HG02943 (cell line): ENCODE results near the gene USH2A.

Experiments used
- ATAC-seq: cut with Tn5 transposase; IDR thresholded peaks from one replicate; pipeline ENCODE4 v1.9.1; 2021; ENCODE audit warnings: mild to moderate bottlenecking, low read depth, moderate library complexity; ENCODE audit not compliant: unreplicated experiment

Gene USH2A, protein sequence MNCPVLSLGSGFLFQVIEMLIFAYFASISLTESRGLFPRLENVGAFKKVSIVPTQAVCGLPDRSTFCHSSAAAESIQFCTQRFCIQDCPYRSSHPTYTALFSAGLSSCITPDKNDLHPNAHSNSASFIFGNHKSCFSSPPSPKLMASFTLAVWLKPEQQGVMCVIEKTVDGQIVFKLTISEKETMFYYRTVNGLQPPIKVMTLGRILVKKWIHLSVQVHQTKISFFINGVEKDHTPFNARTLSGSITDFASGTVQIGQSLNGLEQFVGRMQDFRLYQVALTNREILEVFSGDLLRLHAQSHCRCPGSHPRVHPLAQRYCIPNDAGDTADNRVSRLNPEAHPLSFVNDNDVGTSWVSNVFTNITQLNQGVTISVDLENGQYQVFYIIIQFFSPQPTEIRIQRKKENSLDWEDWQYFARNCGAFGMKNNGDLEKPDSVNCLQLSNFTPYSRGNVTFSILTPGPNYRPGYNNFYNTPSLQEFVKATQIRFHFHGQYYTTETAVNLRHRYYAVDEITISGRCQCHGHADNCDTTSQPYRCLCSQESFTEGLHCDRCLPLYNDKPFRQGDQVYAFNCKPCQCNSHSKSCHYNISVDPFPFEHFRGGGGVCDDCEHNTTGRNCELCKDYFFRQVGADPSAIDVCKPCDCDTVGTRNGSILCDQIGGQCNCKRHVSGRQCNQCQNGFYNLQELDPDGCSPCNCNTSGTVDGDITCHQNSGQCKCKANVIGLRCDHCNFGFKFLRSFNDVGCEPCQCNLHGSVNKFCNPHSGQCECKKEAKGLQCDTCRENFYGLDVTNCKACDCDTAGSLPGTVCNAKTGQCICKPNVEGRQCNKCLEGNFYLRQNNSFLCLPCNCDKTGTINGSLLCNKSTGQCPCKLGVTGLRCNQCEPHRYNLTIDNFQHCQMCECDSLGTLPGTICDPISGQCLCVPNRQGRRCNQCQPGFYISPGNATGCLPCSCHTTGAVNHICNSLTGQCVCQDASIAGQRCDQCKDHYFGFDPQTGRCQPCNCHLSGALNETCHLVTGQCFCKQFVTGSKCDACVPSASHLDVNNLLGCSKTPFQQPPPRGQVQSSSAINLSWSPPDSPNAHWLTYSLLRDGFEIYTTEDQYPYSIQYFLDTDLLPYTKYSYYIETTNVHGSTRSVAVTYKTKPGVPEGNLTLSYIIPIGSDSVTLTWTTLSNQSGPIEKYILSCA (N-terminal part only)

DNA sequence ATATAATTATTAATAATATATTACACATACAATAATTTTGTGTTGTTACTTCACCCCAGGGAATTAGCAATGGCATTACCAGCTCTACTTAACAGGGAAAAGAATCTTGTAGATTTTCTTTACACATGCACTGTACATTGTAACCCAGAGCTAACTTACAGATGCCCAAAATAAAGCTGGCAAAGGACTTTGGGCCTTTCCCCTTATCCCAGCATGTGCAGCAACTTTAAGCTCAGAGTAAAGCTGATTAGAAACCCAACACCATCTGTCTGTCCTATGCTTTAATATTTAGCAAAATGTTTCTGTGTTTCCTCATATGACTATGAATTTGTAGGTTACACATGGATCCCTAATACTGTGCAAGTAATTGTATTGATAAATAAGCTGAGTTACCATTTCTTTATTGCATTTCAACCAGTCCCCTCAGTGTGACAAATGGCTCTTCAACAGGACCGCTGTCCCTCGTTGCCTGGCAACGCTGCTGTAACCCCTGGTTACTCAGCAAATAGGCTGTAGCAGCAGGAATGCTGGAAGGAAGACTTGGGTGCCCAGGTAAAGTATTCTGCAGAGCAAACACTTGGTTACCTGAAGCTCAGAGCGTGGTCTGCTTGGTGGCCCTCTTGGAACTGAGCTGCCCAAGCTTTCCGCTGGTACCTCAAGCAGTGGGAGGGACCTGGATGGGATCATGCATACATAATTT lies at the start of gene USH2A:
Gene USH2A (minus strand): TSS at position 628 of the 700 bp plus-strand sequence. CDS start 1,112 bp downstream, outside the sequence.
- no peak for ATAC-seq

DNA sequence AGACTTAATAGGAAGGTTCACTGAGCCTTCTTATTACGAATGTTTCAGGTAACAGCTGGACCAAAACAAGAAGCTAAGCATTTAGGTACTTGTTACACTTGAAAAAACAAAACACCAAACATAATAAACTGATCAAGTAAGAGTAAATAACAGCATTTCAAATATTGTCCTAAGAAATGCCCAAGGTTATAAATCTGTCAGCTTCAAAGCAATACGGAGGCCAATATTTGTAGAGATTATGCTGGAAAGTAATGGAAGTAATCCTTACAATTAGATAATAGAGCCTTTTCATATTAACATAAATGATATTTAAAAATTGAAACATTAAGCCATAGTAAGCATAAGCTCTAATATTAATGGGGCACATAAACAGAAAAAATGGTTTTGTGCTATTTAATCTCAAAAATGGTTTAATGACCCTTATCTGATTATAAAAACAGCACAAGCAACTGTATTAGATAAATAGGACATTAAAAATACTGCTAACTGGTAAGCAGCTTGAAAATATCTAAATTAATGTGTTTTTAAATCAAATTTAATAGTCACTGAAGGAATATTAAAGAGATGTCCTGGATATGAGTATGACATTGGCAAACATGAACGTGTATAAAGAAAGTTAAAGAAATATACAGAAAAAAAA lies 43.0 kb upstream of the USH2A start:
- no peak for ATAC-seq

DNA sequence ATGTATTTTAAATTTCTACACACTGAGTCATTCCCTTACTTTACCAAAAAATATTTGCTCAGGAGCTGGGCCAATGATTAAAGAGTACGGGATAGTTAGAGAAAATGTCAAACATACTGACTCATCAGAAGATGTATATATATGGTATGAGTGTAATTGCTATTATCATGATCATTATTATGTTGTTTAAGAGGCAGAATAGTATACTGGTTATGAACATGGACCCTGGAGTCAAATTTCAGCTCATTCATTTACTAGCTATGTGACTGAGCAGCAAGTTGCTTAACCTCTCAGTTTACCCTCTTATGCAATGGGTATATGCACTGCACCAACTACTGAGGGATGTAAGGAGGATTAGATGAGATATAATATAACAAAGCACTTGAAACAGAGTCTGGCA lies 41.2 kb upstream of the USH2A start:
- ATAC-seq, result no peak

DNA sequence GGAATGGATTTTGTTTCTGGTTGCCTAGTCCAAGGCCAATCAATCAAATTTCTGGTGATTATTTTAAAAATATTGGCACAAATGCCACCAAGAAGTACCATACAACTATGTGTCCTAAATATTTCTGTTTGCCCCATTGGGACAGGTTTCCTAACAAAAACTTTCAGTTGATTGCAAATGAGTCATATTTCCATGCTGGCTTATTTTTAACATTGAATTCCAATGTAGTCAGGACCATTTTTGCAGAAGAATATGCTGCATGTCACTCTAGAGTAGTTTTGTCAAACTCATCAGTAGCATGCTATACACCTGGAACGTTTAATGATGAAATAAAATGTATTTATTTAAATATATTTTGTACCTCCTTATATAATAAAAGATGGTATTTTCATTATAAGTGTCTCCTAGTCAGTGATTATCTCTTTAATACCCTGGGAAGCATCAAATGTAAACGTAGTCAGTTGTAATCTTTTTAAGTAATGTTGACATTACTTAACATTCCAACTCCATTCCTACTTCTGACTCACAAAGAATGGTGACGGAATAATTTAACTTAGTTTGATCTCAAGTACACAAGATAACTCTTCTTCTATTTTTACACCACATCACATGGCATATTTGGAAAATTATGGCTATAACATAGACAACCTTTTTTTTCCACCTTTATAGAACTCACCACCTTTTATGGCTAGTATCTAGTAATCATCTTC lies 39.0 kb upstream of the USH2A start:
- ATAC-seq, result no peak

DNA sequence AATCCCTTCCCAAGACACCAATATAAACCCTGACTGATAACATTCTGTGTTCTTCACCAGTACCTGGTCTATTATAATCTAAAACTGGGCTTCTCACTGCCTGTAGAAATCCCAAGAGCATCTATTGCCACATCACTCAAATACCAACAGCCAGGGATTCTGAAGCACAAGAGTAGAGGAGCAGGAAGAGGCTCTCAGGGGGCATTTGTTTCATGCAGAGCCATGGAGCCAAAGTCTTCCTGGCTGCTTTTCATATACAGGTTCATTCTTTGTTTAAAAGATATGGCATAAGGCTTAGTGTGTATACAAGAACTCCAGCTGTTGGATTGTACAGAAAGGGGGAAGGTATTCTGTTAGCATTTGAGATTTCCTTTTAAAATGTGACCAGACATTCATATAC lies 38.2 kb upstream of the USH2A start:
- ATAC-seq, result no peak

DNA sequence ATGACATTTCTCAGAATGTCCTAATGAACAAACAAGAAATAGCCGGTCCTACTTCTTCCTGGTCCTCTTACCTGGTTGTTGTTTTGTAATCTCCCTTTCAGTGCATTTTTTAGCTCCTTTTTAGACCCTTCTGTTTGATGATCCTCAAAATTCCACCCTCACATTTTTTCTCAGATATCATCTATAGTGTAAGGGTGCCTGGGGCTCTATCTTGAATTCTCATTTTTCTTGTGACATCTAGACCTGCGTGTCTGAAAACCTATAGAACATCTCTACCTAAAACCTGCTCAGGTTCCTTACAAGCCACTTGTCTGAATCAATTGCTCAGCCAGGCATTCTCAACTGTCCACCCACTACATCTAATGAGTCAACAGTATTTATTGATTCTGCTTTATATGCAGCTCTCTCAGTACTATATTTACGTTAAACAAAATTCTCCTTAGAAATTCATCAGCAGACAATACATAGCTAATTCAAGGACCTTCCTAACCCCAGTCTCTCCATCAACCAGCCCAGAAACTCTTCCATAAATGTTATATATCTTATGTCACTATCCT lies 36.5 kb upstream of the USH2A start:
- ATAC-seq, result no peak

DNA sequence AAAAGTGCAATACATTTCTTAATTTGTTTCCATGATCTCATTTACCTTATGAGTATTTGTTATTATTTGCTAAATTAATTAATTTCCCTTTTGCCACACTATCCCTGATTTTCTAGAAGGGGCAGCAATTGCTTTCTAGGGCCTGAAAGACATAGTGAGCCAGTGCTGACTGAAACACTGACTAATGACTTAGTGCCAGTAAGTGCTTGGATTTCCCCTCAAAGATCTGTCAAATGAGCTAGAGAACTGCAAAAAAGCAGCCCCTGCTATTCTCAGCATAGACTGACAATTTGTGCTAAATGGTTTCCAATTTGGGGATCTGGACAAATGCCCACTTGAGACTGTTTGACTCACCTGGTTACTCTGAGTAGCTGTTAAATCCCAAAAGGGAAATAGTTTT lies 35.6 kb upstream of the USH2A start:
- ATAC-seq, result no peak

DNA sequence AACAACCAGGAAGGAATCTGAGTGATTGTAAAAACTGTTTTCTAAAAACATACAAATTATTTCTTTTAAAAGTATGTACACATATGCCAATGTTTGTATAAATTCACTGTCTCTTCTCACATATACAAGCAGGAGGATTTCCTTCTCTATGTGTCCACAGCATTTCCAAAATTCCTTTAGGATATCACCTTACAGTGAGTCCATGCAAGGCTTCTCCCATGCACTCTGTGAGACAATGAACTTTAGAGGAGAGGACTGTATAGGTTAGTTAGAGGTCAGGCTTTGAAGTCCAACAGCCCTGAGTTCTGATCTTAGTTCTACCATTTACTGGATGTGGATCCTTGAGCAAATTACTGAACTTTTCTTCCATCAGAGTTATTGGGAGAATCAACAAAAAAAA lies 34.1 kb upstream of the USH2A start:
- ATAC-seq, result no peak

DNA sequence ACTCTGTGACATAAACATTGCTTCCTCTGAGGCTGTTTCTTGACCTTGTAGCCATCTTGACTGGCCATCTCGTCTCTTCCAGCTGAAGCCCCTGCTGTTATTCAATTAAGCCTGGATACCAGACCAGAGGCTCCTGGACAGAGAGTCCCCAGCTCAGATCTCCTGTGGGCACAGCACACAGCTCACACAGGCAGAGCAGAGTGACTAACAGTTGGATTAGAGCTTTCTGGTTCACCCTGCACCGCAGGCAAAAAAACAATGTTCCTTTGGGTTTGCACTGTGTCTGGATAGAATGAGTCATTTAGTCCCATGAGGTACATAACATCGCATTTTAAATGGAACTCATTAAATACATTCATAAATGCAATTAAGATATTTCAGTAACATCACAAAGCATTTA lies 33.4 kb upstream of the USH2A start:
- no peak for ATAC-seq

DNA sequence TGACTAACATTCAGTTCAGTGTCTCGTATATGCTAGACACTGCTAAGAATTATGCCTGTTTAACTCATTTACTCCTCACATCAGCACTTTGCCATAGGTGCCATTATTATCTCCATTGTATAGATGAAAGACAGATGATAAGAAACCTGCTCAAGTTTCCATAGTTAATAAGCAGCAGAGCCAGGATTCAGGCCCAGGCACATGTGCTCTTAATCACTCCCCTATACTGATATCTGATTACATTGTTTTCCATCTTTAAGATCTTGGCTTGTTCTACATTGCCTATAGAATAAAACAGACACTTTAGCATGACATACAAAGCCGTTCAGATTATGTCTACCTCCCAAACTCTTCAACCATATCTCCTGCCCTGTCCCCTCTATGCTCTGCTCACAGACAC lies 30.5 kb upstream of the USH2A start:
- no peak for ATAC-seq

DNA sequence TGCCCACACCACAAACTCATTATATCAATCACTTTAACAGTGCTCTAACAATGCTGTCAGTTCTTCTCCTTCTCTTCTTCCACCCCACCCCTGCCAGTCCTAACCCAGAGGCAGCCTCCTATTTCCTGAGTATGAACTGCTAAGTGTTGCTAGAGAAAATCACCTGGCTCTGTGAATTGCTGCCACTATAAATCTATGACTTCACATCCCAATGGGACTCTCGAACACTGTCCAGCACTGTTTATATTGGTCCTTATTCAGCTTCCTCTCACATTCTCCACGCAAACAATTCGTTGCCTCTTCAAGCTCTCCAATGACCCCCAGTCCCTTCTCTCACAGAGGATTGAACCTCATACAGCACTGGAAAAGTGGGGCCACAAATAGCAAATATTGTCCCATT lies 27.0 kb upstream of the USH2A start:
- no peak for ATAC-seq

DNA sequence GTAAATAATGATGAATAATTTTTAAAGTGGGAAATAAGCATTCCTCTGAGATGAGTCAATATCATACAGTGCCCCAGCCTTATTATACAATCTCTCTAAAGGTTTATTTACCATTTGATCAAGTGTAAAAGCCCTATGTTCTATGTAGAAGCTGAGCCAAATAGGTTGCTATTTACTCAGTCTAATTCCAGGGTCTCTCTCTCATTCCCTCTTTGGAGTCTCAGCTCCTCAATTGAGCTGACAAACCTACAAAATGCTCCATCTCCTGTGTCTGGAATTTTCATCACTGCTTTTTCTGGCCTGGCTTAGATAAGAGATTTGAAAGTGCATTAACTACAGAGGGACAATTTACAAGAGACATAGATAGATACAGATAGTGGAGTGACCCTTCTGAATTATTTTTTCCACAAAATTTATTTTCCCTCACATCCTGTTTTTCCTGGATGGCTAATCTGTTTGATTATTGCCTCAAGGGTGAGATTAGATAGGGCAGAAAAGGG lies 24.8 kb upstream of the USH2A start:
- ATAC-seq, result no peak

DNA sequence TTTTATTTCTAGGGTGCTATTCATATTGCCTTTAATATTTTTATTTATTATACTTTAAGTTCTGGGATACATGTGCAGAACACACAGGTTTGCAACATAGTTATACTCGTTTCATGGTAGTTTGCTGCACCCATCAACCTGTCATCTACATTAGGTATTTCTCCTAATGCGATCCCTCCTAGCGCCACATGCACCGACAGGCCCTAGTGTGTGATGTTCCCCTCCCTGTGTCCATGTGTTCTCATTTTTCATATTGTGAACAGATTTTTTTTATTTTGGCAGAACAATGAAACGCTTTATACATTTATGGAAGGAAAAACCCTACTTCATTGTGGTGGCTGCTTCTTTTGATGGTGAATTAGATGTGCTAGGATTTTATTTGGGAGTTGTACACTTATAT lies 14.4 kb upstream of the USH2A start:
- no peak for ATAC-seq

DNA sequence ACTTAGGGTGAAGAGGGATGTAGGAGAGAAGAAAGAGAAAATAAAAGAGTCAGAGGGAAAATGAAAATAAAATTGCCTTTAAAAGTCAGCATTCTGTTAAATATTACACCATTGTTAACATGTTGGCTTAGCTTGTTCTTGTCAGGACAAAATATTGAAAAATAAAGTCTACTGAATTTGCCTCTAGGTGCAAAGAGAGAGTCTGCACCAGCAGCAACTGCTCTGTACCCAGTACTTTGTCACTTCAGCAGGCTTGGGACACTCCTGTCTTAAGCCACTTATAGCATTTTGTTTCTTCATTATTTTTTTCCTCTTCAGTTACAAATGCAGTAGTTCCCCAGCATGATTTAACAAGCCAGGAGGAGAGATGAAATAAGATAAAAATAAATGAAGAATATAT lies 11.0 kb upstream of the USH2A start:
- ATAC-seq, result no peak

DNA sequence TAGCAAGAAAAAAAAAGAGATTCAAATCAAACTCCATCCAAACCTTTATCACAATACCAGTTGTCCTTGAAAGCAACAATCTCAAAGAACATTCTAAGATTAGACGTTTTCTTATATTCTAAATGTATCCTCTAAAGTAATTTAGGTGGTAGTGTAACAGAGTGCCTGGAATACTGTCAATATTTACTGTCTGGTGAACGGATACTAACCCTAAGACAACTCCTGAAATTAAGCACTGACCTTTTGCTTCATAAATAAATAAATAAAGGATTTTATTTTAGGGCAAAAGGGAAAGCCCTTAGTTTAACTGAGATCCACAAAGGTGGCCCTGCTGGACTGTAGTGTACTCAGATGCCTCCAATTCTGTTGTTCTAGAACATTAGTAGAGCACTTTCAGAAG lies 9.9 kb upstream of the USH2A start:
- ATAC-seq, result no peak

DNA sequence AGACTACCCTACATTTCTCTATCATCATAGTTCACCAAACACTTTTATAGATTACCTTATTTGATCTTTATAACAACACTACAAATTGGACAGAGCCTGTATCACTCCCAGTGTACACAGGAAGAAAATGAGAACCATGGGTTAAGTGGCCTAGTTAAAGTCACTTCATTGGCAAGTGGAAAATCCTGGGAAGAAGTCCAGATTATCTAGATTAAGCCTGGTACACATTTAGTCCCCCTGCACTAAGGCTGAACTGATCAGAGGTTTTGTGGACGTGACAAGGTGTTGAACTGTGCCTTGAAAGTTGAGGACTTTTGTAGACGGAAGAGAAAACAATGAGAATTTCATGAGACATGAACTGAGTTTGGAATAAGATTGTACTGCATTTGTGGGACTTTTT lies 7.5 kb upstream of the USH2A start:
- ATAC-seq, result no peak

DNA sequence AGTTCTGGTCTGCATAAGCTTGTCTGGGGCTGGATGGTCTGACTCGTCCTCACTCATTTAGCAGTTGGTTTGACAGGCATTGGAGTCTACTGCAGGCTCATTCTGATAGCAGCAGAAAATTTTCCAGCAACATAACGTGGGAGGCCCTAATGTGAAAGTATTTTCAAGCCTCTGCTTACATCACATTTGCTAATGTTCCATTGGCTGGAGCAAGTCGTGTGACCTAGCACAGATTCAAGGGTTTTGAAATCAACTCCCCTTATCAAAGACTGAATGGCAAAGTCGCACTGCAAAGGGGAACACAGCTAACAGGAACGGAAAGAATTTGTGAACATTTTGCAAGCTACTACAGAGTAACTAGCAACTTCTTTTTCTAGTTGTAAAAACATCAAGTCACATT lies 2.3 kb upstream of the USH2A start:
- no peak for ATAC-seq

DNA sequence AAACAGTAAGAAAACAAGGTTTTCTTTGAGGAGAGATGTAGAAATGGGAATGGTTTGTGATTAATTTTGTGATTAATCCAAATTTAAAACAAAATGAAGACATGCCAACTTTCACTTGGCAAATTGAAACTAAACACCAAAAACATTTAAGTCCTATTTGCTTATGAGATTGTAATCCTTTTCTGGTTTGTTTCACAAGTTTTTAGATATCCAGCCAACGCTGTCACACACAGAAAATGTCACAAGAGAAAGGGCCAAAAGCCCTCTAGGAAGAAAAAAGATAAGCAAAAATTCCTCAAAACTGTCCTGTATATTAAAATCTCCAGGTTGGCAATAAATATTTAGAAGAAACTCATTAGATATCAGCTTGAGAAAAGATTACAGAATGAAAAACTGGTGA lies 2.5 kb downstream of the USH2A start:
- no peak for ATAC-seq

DNA sequence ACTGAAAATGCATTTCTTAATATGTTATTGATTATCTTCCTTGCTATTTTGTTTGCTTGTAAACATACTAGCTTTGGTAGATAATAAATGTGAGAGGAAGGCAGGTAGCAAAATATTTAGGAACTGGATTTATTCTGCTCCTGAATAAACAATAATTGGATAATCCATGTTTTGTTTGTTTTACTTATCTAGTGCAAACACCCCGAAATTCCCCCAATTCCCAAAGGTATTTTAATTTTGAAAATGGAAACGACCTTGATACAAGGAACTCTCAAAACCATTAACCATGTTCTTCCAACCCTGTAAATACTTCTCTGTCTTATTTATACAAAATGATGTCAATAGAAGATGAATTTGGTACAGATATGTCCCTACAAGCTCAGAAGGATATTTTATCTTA lies 3.0 kb downstream of the USH2A start:
- no peak for ATAC-seq
